ENCODE data around the gene IRGQ. TPM values are rescaled to one million over a fixed set of nuclear protein-coding genes. Genes with fewer than 3 reads are reported as not detected.

IRGQ gene
- total RNA-seq, 1 experiment from 2014 or later: 24.1 TPM

DNA sequence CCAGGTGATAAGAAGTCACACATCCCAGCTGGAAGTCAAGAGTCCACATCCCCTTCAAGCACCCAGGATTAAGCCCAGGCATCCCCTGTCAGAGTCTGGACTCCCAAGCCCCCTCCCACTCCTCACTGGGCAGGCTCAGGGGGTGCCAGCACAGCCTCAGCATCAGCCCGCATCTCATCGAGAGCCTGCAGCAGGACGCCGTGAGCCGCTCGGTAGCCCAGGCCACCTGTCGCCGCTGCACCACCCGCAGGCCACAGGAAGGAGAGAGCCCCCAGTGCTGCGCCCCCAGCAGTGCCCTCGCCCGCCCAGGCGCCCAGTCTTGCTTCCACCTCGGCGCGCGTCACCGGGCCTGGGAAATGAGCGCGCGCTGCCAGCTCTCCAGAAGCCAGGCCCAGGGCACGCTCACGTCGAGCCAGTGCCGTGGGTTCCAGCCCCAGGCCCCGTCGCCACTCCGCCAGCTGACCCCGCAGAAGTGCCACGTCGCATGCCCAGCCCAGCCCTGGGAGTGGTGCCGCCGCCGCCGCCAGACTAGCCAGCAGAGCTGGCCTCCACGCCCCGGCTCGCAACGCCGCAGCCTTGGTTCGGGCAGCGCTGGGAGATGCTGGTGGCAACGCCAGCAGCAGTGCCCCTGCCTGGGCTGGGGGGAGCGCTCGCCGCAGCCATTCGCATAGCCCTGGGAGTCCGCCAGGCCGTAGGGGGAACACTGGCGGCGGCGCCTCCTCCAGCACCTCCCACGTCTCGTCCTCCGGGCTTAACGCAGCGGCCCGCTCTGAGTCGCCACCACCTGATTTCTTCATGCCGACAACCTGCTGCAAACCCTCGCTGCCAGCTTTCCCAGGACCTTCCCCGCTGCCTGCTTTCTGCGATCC, 3.8 kb downstream of the IRGQ start:
- H4K20me1 ChIP-seq (ENCODE audit: control insufficient read depth, insufficient read depth, insufficient read length): no peaks in the 10 kb centered on the region
- no peak overlapping the region for H4K91ac ChIP-seq (ENCODE audit: insufficient read length, low read depth, low read length)
- H2BK120ac ChIP-seq (ENCODE audit: low read depth, low read length, poor library complexity, severe bottlenecking): no peak overlapping the region
- H4K8ac ChIP-seq (replicated peaks; ENCODE audit: insufficient read length, low read depth, low read length): no peak overlapping the region
- H3K4me1 ChIP-seq (ENCODE audit: insufficient read depth, low read length): 0 out of 2 replicates have a peak, but pooled peaks cover 2% of the 10 kb centered on the region
- no peak overlapping the region for H3K27ac ChIP-seq (ENCODE audit: insufficient read length, low read depth, low read length)
- H3K23ac ChIP-seq (ENCODE audit: insufficient read length, low read depth, low read length): no peak overlapping the region
- H3K9me3 Mint-ChIP-seq: no peaks in the 10 kb centered on the region; a peak in 1 of 5 replicates
- WGBS (ENCODE audit: extremely low coverage, insufficient read length, low lambda C conversion rate): no CpG with 5 or more reads among the region's 63 CpGs
- H3K18ac ChIP-seq (ENCODE audit: insufficient read length, low read depth, low read length): no peak overlapping the region
- DNase-seq: no peak
- H3K79me1 ChIP-seq (ENCODE audit: insufficient read depth, low read depth, low read length, poor library complexity, severe bottlenecking): no peaks in the 10 kb centered on the region
- no peak overlapping the region for H2AFZ ChIP-seq (ENCODE audit: low read length)
- no peak overlapping the region for H3K4ac ChIP-seq (ENCODE audit: low read depth, low read length)
- H3K23me2 ChIP-seq (ENCODE audit: insufficient read length, low read depth, low read length, poor library complexity, severe bottlenecking): peaks cover 20% of the 10 kb centered on the region
- peak overlapping the region in 2 of 3 experiments; percentile 33 to 88; a peak in 2 of 7 replicates for H3K27ac Mint-ChIP-seq
- no peak overlapping the region for H3T11ph ChIP-seq (ENCODE audit: low read length)
- H3K56ac ChIP-seq (ENCODE audit: insufficient read length, low read depth, low read length): no peak overlapping the region
- H3K9me3 ChIP-seq (ENCODE audit: control insufficient read depth, low read depth, low read length): no peaks in the 10 kb centered on the region
- H2AK5ac ChIP-seq (ENCODE audit: insufficient read length, low read length): no peak overlapping the region
- H3K27me3 ChIP-seq (ENCODE audit: insufficient read depth, low read length): no peaks in the 10 kb centered on the region
- no peaks in the 10 kb centered on the region for H3K27me3 Mint-ChIP-seq (ENCODE audit: low read depth)
- H2BK12ac ChIP-seq (ENCODE audit: insufficient read length, low read depth, low read length): no peak overlapping the region
- H3K9ac ChIP-seq (ENCODE audit: extremely low read depth, insufficient read length, low read length): no peak overlapping the region
- H3K4me1 Mint-ChIP-seq: peaks cover 8 to 16% of the 10 kb centered on the region in 2 experiments
- peaks cover 16 to 38% (median 26%) of the 10 kb centered on the region in 3 experiments for H3K36me3 Mint-ChIP-seq (ENCODE audit: insufficient read depth in 1 of 3, low read depth in 3 of 3)
- TF ChIP-seq, protein P1, sequence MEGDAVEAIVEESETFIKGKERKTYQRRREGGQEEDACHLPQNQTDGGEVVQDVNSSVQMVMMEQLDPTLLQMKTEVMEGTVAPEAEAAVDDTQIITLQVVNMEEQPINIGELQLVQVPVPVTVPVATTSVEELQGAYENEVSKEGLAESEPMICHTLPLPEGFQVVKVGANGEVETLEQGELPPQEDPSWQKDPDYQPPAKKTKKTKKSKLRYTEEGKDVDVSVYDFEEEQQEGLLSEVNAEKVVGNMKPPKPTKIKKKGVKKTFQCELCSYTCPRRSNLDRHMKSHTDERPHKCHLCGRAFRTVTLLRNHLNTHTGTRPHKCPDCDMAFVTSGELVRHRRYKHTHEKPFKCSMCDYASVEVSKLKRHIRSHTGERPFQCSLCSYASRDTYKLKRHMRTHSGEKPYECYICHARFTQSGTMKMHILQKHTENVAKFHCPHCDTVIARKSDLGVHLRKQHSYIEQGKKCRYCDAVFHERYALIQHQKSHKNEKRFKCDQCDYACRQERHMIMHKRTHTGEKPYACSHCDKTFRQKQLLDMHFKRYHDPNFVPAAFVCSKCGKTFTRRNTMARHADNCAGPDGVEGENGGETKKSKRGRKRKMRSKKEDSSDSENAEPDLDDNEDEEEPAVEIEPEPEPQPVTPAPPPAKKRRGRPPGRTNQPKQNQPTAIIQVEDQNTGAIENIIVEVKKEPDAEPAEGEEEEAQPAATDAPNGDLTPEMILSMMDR (conservative IDR thresholded peaks at IDR 0.05): no peak
- H2BK20ac ChIP-seq (ENCODE audit: low read depth, low read length, poor library complexity, severe bottlenecking): no peak overlapping the region
- no peak overlapping the region for H4K5ac ChIP-seq (ENCODE audit: insufficient read length, low read depth, low read length)
- H3K79me2 ChIP-seq (ENCODE audit: insufficient read depth, low read length): peaks cover 1% of the 10 kb centered on the region; the same call in 1 of the 2 replicates
- H2BK5ac ChIP-seq (ENCODE audit: insufficient read length, low read length): no peak overlapping the region
- H3K4me2 ChIP-seq (ENCODE audit: insufficient read depth, insufficient read length, low read length): no peak overlapping the region
- no peak overlapping the region for H3K14ac ChIP-seq (ENCODE audit: insufficient read depth, low read length)
- H2BK15ac ChIP-seq (ENCODE audit: low read depth, low read length): no peak overlapping the region
- no peak overlapping the region for H3K4me3 Mint-ChIP-seq
